OCI-LY7 (cell line): ENCODE measurements around the gene TPT1. TPM values are rescaled to one million over a fixed set of nuclear protein-coding genes. Genes with fewer than 3 reads are reported as not detected.

ENCODE experiments used
- BruUV-seq: library from RNA; stranded (reverse); fragments of 400-500 nt; replicated peaks from 2 replicates; lab custom pipeline; 2021; lab: Mats Ljungman, UMichigan
- CTCF ChIA-PET: fragments of 300-600 bp; sonication (Branson Sonifier 250); formaldehyde crosslinking; loops from one replicate; lab custom pipeline; 2022; ENCODE audit warnings: antibody characterized with exemption; ENCODE audit not compliant: unreplicated experiment; lab: Charles Lee
- POLR2A ChIA-PET: fragments of 300-600 bp; sonication (Branson Sonifier 250); formaldehyde crosslinking; loops from one replicate; lab custom pipeline; 2022; ENCODE audit warnings: antibody characterized with exemption; lab: Charles Lee
- DNase-seq: peaks from one replicate; pipeline ENCODE4 v3.0.0-alpha.2; 2015; ENCODE audit warnings: low spot score
- H2AFZ ChIP-seq: fragments of 200-600 bp; sonication (generic), shearing (Covaris generic); 2 replicates; pipeline ENCODE4 v1.6.1; 2014; ENCODE audit warnings: mild to moderate bottlenecking, antibody characterized with exemption, low read length, moderate library complexity
- H3K27ac ChIP-seq: fragments of 200-600 bp; sonication (generic); 2 replicates; pipeline ENCODE4 v1.5.1; 2014; ENCODE audit warnings: mixed run types, low read depth, mild to moderate bottlenecking, moderate library complexity, low read length, inconsistent platforms; ENCODE audit not compliant: poor library complexity, severe bottlenecking
- H3K36me3 ChIP-seq: fragments of 200-600 bp; sonication (generic); 2 replicates; pipeline ENCODE4 v1.6.1; 2014; ENCODE audit warnings: mild to moderate bottlenecking, antibody characterized with exemption, low read length, moderate library complexity, mixed read lengths; ENCODE audit not compliant: insufficient read depth
- H3K4me1 ChIP-seq: fragments of 200-600 bp; sonication (generic); 2 replicates; pipeline ENCODE4 v1.5.1; 2014; ENCODE audit warnings: mild to moderate bottlenecking, low read length; ENCODE audit not compliant: insufficient read depth, poor library complexity, severe bottlenecking
- H3K4me2 ChIP-seq: fragments of 200-600 bp; sonication (generic); 2 replicates; pipeline ENCODE4 v1.6.1; 2014; ENCODE audit warnings: mild to moderate bottlenecking, low read length
- H3K4me3 ChIP-seq: fragments of 200-600 bp; sonication (generic); 2 replicates; pipeline ENCODE4 v1.5.1; 2014; ENCODE audit warnings: mild to moderate bottlenecking, low read depth, low read length; ENCODE audit not compliant: poor library complexity, severe bottlenecking
- H3K79me2 ChIP-seq: fragments of 200-600 bp; sonication (generic); 2 replicates; pipeline ENCODE4 v1.6.1; 2016; ENCODE audit warnings: low read depth, mild to moderate bottlenecking, low read length, moderate library complexity, mixed read lengths; ENCODE audit not compliant: insufficient read depth
- H3K9me2 ChIP-seq: fragments of 200-600 bp; sonication (generic); 2 replicates; pipeline ENCODE4 v1.6.1; 2016; ENCODE audit warnings: mild to moderate bottlenecking, low read length, mixed read lengths; ENCODE audit not compliant: insufficient read depth
- H3K9me3 ChIP-seq: fragments of 200-600 bp; sonication (generic); 2 replicates; pipeline ENCODE4 v1.6.1; 2014; ENCODE audit warnings: mild to moderate bottlenecking, mixed run types, low read length, mixed read lengths
- H4K20me1 ChIP-seq: fragments of 200-600 bp; sonication (generic); 2 replicates; pipeline ENCODE4 v1.6.1; 2014; ENCODE audit warnings: mild to moderate bottlenecking, antibody characterized with exemption, low read length, moderate library complexity, mixed read lengths; ENCODE audit not compliant: insufficient read depth
- EZH2phosphoT487 ChIP-seq: fragments of 200-600 bp; sonication (generic); IDR thresholded peaks from 2 replicates; pipeline ENCODE4 v1.6.1; 2018; ENCODE audit warnings: low read depth, borderline replicate concordance, mild to moderate bottlenecking, mixed run types, antibody characterized with exemption, low read length, moderate library complexity, mixed read lengths
- intact Hi-C: fragments of 100-400 bp; cut with micrococcal nuclease; formaldehyde crosslinking; loops from one replicate; pipeline ENCODE4 v1.10.0; 2022; ENCODE audit not compliant: unreplicated experiment
- total RNA-seq, 2 experiments: library from RNA; depleted of rRNA in 1 of 2; stranded (reverse); fragments of >200 nt in 1 of 2; shearing (Covaris generic) in 1 of 2; gene quantifications; 2 replicates each; pipeline ENCODE4 v1.2.3, GENCODE V29; 2014 to 2022
- TF ChIP-seq, protein P1 (sequence below): fragments of 200-600 bp; sonication (generic); conservative IDR thresholded peaks from 2 replicates; pipeline ENCODE4 v1.5.1; 2014; ENCODE audit warnings: mild to moderate bottlenecking, antibody characterized with exemption, low read length, moderate library complexity, mixed read lengths

TPT1 gene
- total RNA-seq, 2 experiments from 2014 or later, result 1,996 to 2,337 TPM

DNA sequence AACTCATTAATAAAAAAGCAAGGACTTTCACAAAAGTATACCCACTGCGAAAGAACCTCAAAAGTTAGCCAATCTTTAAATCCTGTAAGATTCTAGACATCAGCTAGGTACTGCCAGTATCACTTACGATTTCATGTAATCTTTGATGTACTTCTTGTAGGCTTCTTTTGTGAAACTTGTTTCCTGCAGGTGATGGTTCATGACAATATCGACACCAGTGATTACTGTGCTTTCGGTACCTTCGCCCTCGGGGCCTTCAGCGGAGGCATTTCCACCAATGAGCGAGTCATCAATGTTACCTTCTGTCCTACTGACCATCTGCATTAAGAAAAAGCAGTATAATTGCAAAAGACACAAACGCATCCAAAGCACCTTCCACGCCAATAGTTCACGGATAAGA is 1.1 kb downstream of the TPT1 start:
- Histone ChIP-seq H3K36me3 (peaks cover 66% of the 10 kb centered on the region), H2AFZ (no peak overlapping the region), H3K4me2 (peak overlapping the region; percentile 82), H3K27ac (peak overlapping the region; percentile 78), H3K79me2 (peaks cover 76% of the 10 kb centered on the region), H3K4me1 (peaks cover 52% of the 10 kb centered on the region), H3K9me2 (no peaks in the 10 kb centered on the region), H3K9me3 (no peaks in the 10 kb centered on the region), H4K20me1 (peaks cover 55% of the 10 kb centered on the region), H3K4me3 (peak overlapping the region; percentile 82)
- TSS peak; percentile 46 for BruUV-seq
- DNase-seq, result no peak
- TF ChIP-seq, protein P1, sequence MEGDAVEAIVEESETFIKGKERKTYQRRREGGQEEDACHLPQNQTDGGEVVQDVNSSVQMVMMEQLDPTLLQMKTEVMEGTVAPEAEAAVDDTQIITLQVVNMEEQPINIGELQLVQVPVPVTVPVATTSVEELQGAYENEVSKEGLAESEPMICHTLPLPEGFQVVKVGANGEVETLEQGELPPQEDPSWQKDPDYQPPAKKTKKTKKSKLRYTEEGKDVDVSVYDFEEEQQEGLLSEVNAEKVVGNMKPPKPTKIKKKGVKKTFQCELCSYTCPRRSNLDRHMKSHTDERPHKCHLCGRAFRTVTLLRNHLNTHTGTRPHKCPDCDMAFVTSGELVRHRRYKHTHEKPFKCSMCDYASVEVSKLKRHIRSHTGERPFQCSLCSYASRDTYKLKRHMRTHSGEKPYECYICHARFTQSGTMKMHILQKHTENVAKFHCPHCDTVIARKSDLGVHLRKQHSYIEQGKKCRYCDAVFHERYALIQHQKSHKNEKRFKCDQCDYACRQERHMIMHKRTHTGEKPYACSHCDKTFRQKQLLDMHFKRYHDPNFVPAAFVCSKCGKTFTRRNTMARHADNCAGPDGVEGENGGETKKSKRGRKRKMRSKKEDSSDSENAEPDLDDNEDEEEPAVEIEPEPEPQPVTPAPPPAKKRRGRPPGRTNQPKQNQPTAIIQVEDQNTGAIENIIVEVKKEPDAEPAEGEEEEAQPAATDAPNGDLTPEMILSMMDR, result no peak
- TF ChIP-seq EZH2phosphoT487, result no peak
- POLR2A ChIA-PET, result interaction anchor here (1.0 to 2.3 kb wide), 3 partner anchors 8 to 220 kb away, joined by 3 to 24 read pairs (median 3); no protein-coding TSS in a partner anchor
- intact Hi-C loops, result loop anchor here (2.0 to 5.0 kb wide), 4 partner anchors 52 to 842 kb away; partner anchors contain the start of genes COG3, LCP1 and TSC22D1
- CTCF ChIA-PET, result no interaction called here

DNA sequence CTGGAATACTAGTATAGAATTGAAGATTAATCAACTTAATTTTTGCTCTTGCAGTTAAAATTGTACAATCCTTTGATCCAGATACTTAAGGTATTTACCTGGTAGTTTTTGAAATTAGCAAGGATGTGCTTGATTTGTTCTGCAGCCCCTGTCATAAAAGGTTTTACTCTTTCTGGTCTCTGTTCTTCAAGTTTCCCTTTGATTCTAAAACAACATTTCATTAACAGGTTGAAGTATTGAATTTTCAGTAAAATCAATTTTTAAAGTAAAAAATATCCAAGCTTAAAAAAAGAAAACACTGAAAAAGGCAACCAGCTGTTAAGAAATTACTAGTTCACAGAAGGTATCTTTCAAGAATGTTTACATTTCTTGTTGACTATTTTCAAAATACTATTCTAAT is 1.6 kb downstream of the TPT1 start:
- DNase-seq, result no peak
- intact Hi-C loops, result loop anchor here (5.0 kb wide), 1 partner anchor 53 kb away; no protein-coding TSS in a partner anchor
- peaks cover 66% of the 10 kb centered on the region for H3K36me3 ChIP-seq
- H3K4me2 ChIP-seq, result peak overlapping the region; percentile 82
- H2AFZ ChIP-seq, result no peak overlapping the region
- ChIA-PET CTCF (no interaction called here), POLR2A (interaction anchor here (1.0 to 1.7 kb wide), 2 partner anchors 10 to 220 kb away, joined by 3 read pairs; no protein-coding TSS in a partner anchor)
- no peaks in the 10 kb centered on the region for H3K9me2 ChIP-seq
- H4K20me1 ChIP-seq, result peaks cover 59% of the 10 kb centered on the region
- H3K27ac ChIP-seq, result no peak overlapping the region
- TF ChIP-seq, protein P1, result no peak
- TF ChIP-seq EZH2phosphoT487, result no peak
- H3K9me3 ChIP-seq, result no peaks in the 10 kb centered on the region
- BruUV-seq, result no TSS peak
- peaks cover 57% of the 10 kb centered on the region for H3K4me1 ChIP-seq
- H3K4me3 ChIP-seq, result peak overlapping the region; percentile 82
- peaks cover 81% of the 10 kb centered on the region for H3K79me2 ChIP-seq

DNA sequence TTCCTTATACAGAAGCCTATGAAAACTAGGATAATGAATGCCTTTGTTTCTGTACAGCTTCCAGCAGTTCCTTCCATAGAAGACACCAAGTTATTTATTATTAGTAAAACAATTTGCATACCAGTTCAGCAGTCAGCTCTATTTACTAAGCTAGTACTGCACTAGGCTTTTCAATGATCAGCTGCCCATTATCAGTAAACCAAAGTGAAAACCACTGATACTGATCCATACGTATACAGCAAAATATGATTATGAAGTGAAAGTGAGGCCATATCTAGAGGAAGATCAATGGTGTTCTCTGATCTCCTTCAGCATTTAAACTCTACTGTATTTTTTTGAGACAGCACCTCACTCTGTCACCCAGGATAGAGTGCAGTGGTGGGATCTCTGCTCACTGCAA is 3.2 kb downstream of the TPT1 start:
- H3K9me3 ChIP-seq, result no peaks in the 10 kb centered on the region
- ChIA-PET POLR2A (interaction anchor here (0.6 to 1.1 kb wide), 2 partner anchors 14 to 296 kb away, joined by 3 to 4 read pairs; no protein-coding TSS in a partner anchor), CTCF (no interaction called here)
- H4K20me1 ChIP-seq, result peaks cover 75% of the 10 kb centered on the region
- H2AFZ ChIP-seq, result no peak overlapping the region
- BruUV-seq, result no TSS peak
- intact Hi-C loops, result loop anchor here (5.0 kb wide), 1 partner anchor 54 kb away; no protein-coding TSS in a partner anchor
- no peak for DNase-seq
- H3K4me3 ChIP-seq, result peak overlapping the region; percentile 82
- H3K4me1 ChIP-seq, result peaks cover 68% of the 10 kb centered on the region
- H3K79me2 ChIP-seq, result peaks cover 85% of the 10 kb centered on the region
- H3K9me2 ChIP-seq, result no peaks in the 10 kb centered on the region
- TF ChIP-seq, protein P1, result no peak
- TF ChIP-seq EZH2phosphoT487, result no peak
- peaks cover 81% of the 10 kb centered on the region for H3K36me3 ChIP-seq
- H3K4me2 ChIP-seq, result peak overlapping the region; percentile 82; the same call in 1 of the 2 replicates
- no peak overlapping the region for H3K27ac ChIP-seq
